AG04449 (cell line): ENCODE measurements around the gene FLT3.

Source experiments
- CTCF ChIA-PET: fragments of 350-600 bp; formaldehyde crosslinking; extraction: SDS; loops from one replicate; lab custom pipeline; 2021; ENCODE audit warnings: antibody characterized with exemption; lab: Yijun Ruan, JAX
- POLR2A ChIA-PET: fragments of 400-600, 350-600 bp; formaldehyde crosslinking; extraction: SDS; loops from one replicate; lab custom pipeline; 2020; ENCODE audit warnings: antibody characterized with exemption, inconsistent platforms; lab: Yijun Ruan, JAX
- DNase-seq: peaks from one replicate; pipeline ENCODE4 v3.0.0-alpha.2; 2010; ENCODE audit warnings: low read depth, low spot score
- H3K4me3 ChIP-seq: 2 replicates; pipeline ENCODE4 v1.5.1; 2011; ENCODE audit warnings: low read depth, mild to moderate bottlenecking, control low read depth, low read length
- CTCF ChIP-seq: IDR thresholded peaks from one replicate; pipeline ENCODE4 v1.5.1; 2011; ENCODE audit warnings: mild to moderate bottlenecking, moderate library complexity, low read length, control low read depth, inconsistent platforms; ENCODE audit not compliant: insufficient read depth; ENCODE audit errors: missing control alignments

The FLT3 gene

GRCh38 chr13:28128030-28128429 is 27.7 kb upstream of the FLT3 start:
- TF ChIP-seq CTCF: no peak
- H3K4me3 ChIP-seq: no peak overlapping the region
- CTCF ChIA-PET: no interaction called here
- DNase-seq: no peak
- POLR2A ChIA-PET: no interaction called here

GRCh38 chr13:28121224-28121623 is 20.8 kb upstream of the FLT3 start:
- TF ChIP-seq CTCF: no peak
- DNase-seq: no peak
- ChIA-PET POLR2A (no interaction called here), CTCF (no interaction called here)
- no peak overlapping the region for H3K4me3 ChIP-seq

GRCh38 chr13:28120317-28120716 is 19.9 kb upstream of the FLT3 start:
- no peak for DNase-seq
- ChIA-PET CTCF (no interaction called here), POLR2A (no interaction called here)
- no peak overlapping the region for H3K4me3 ChIP-seq
- no peak for TF ChIP-seq CTCF

DNA sequence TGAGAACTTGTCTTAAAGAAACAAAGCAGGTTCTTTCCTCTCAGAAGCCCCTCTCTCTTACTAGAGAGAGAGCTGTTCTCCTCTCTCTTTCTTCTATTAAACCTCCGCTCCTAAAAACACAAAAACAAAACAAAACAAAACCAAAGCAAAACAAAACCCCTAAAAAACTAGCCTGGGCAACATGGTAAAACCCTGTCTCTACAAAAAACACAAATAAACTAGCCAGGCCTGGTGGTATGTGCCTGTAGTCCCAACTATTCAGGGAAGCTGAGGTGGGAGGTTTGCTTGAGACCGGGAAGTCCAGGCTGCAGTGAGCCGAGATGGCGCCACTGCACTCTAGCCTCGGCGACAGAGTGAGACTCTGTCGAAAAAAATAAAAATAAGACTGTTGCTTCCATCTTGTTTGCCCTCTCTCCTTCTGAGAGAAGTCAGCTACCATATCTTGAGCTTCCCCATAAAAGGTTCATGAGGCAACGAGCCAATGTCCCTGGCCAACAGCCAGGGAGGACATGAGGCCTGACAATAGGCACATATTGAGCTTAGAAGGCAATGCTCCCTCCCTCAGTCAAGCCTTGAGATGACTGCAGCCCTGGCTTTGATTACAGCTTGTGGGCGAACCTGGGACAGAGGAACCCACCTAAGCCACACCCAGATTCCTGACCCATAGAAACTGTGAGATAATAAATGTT is 17.5 kb upstream of the FLT3 start:
- no peak for DNase-seq
- ChIA-PET POLR2A (no interaction called here), CTCF (no interaction called here)
- no peak overlapping the region for H3K4me3 ChIP-seq
- no peak for TF ChIP-seq CTCF

DNA sequence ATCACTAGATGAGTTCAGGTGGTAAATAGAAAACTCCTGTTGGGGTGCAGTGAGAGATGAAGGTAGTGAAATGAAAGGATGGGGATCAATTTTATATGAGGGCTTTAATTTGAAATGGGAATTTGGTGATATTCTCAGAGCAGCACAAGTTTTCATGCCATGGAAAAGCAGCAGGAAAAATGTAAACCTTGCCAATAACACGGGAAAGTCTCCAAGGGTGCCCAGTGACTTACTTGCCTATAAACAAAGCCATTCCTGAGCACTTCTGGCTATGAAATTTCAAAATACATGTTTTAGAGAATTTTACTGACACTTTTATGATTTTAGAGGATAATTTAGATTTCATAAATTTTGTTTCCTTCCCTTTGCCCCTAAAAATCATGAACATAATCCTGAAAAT is 16.4 kb upstream of the FLT3 start:
- H3K4me3 ChIP-seq: no peak overlapping the region
- POLR2A ChIA-PET: no interaction called here
- CTCF ChIA-PET: no interaction called here
- TF ChIP-seq CTCF: no peak
- DNase-seq: no peak

DNA sequence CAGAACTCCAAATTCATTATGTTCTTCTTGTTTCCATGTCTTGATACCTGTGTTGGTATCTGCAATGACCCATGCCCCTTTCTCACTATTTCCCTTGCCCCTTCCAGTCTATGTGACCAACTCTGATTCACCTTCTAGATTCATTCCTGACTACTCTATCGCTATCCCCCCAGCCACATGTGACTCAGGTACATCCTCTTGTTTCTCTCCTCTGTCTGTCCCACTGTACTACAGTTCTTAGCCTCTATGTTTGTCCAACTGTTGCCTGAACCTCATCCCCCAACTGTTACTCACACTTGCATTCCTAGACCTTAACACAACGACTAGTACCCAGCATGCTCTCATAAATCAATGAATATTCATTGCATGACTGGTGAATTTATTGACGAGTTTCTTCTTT is 10.0 kb upstream of the FLT3 start:
- no peak for DNase-seq
- POLR2A ChIA-PET: no interaction called here
- CTCF ChIA-PET: no interaction called here
- no peak overlapping the region for H3K4me3 ChIP-seq
- no peak for TF ChIP-seq CTCF
